Hypothalamus (tissue), 51 donors: Measurements from ENCODE around the gene TCF12.
A peak's percentile ranks its signal among the peaks of the same experiment; 100 is the strongest.
"Not testable (repeated sequence)": the region's sequence is repeated elsewhere in the genome, so short reads cannot be mapped to it uniquely, and the experiment has no call there.

Experiments
- DNase-seq, 51 donors: peaks; one replicate each; lab custom pipeline; 2025; lab: John Stamatoyannopoulos, UW

TCF12 gene

DNA sequence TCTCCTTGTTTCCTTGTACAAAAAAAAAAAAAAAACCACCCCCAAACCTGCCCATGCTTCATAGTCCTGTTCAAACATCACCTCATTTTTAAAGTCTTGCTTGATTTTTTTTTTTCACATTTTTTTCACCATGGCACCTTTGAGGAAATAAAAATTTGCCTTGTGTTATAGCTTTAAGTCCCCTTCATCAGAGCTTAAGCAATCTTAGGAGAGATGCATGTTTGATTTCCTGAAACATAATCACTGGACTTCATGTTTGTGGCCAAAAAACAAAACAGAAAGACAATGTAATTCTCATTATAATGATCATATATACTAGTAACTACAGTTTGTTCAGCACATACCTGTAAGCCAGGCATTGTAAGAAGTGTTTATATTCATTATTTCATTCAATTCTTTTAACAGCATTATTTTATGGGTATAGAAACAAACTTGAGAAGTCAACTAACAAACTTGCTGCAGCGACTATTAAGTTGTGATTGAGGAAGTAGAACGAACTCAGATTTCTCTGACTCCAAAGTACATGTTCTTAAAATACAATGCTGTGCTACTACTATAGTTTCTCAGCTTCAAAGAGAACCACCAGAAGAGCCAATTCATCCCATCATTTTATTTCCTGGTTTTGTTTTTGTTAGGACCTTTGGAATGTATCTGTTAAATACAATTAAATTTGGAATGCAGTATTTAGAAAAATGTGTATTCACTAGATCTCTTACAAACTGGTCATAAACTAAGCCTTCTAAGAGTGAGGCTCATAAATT is 203.8 kb downstream of the TCF12 start:
- DNase-seq = no peak

DNA sequence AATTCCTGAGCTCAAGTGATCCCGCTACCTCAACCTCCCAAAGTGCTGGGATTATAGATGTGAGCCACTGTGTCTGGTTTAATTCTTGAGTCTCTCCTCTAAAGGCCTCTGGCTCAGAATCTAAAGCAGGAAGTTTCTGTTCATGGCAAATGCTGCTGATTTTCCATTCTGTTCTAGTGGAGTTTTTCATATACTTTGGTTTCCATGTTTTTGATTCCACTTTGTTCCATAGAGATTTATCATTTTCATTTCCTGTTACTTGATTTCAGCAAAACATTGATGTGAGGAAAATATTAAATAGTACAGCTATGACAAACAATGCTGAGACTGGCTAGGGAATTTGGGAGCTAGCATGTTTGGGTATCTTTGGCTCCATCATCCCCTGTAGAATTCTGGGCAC is 205.6 kb downstream of the TCF12 start:
- no peak for DNase-seq

DNA sequence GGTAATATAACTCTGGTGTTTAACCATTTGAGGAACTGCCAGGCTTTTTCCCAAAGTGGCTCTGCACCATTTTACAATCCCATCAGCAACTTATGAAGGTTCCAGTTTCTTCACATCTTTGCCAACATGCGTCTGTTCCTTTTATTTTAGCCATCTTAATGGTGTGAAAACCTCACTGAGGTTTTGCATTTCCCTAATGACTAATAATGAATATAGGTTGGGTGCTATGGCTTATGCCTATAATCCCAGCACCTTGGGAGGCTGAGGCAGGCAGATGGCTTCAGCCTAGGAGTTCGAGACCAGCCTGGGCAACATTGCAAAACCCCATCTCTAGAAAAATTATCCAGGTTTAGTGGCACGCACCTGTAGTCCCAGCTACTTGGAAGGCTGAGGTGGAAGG is 210.6 kb downstream of the TCF12 start:
- DNase-seq = no peak

DNA sequence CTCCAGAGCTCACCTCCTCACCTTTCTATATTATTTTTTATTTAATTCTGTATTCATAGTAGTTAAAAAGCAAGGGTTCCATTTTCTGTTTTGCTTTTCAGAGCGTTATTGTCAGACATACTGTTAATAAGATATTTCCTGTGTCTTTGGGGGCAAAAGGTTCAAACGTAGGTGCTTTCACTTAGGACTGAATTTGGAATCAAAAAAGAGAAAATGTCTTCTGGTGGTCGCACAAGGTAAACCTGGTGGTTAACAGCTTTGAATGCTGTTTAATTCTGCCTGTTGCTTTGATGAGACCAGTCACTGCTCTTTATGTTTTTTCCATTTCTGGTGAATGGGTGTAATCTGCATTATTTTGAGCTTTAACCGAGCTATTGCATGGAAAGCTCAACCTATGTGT is 212.5 kb downstream of the TCF12 start:
- DNase-seq = no peak

DNA sequence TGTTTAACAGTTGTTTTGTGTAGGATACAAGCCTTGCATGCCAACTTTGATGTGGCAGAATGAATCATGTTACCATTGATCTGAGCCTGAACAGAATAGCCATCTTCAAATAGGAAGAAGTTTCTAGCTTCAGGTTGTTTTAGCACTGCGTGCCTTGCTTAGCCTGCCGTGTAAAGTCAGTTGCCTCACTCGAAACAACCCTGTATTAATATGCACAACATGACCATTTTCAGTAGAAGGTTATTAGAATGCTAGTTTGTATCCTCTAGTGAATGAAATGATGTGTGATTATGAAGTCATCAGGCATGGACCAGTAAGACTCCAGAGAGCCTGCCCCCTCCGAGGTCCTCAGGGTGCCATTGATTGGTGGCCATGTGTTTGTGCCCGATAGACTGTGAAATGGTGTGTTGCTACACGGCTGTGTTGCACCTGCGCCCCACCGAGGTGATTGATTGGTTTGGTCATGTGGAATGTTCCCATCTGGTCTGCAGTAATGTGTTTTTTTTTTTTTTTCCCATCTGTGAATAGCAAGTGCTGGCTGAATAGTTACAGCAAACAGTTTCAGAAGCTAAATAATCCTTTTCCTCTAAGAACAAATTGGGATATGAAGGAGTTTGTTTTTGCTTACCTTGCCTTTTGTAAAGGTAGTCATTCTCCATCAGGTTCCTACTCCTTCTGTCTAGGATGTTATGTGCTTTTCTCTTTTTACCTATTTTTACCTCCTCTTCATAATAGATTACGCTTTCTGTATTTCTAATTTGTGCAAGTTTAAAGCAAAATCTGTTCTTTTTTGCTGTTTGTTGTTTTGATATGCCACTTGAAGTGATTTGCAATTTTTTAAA is 214.9 kb downstream of the TCF12 start:
- DNase-seq = peak in 24 of 51 donors; percentile 5 to 58 (median 21)

DNA sequence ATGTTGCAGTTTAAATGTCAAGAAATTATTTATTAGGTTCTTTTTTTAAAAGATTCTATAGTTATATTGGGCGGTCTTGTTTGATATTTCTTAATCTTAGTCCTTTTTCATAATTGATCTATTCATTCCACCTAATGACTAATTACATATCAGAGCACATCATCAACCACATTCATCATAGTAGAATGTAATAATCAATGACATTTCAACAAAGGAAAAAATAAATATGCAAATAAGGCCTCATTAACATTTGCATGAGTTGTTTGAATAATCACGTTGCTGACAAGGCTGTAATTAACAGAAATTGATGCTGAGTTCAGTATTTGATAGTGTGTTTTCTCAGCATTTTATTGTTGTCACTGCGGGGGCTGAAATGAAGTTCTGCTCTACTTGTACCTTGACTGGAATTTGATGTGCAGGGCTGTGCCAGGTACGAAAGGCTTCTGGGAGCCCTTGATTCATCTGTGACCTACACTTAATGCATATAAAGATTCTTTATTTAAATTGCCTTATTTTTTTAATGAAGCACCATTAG is 215.7 kb downstream of the TCF12 start:
- peak in 1 of 51 donors; percentile 16 for DNase-seq

DNA sequence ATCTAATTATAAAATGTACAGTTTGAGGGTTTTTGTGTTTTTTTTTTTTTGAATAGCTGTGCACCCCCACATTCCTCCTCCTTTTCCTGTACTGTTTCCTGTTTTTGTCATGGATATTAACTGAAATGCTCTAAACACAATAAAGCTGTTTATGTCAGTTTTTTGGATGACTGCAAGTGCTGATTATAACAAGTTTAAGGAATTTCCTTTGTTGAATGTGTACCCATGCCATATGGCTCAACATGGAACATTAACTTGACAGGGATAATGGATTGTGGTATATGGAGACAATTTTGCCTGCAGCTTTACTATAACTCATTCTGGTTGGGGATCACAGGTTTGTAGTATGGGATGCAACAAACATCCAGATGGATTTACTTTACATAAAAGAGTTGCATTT is 216.4 kb downstream of the TCF12 start:
- no peak for DNase-seq

DNA sequence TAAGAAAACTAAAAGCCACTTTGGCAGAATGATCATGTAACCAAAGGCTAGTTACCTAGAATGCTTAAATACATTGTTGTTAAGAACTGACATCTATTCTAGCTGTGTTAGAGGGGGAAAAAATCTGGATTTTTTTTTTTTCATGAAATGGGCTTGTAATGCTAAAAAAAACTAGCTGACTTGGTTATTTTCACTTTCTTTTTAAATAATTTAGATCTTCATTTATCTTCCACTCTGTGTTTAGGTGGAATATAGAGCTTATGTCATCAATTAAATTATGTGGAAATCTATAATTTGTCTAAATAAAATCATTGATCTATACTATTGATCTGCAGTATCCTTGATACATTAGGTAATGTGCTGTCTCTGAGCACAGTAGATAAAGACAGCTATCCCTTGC is 217.4 kb downstream of the TCF12 start:
- no peak for DNase-seq

DNA sequence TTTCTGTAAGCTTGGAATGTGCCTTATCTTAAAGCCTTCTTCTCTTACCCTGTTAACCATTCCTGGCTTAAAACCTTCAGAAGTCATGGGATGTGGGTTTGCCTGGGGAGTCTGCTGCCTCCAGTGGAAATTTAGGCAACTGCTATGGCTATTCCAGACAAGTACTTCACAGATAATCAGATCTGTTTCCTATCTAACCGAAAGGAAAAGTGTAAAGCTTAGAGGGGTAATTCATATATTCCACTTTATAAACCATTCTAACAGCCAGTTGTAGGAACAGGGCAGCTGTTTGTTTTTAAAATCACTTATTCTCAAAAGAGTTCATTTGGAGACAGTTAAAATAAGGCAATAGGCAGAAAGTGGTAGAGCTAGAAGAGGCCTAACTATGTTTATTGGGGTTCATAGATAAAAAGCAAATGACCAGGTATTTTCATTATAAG is 219.9 kb downstream of the TCF12 start:
- peak in 10 of 51 donors; percentile 4 to 42 (median 20) for DNase-seq

DNA sequence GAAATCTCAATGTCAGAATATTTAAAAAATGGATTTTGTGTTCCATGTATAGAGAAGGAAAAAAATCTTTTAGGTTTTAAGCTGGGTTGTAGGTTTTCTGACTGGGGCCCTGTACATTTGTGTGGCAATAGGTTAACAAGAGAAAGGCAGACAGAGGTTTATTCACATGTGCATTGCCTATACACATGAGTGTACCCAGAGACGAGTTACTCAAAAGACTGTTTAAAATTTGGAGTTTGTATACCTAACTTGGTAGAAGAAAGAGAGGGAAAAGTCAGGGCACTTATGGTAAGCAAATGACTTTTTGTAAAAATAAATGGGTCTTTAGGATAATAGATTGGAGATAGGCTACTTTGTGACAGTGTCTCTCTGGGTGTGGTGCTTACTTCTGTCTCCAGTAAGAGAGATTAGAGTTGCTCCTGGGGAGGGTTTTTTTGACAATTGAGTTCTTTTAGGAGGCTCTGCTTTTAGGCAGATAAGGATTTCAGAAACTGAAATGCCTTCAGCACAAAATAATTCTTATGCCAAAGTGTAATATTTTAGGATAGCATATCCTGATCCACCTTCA is 225.2 kb downstream of the TCF12 start:
- DNase-seq = no peak

DNA sequence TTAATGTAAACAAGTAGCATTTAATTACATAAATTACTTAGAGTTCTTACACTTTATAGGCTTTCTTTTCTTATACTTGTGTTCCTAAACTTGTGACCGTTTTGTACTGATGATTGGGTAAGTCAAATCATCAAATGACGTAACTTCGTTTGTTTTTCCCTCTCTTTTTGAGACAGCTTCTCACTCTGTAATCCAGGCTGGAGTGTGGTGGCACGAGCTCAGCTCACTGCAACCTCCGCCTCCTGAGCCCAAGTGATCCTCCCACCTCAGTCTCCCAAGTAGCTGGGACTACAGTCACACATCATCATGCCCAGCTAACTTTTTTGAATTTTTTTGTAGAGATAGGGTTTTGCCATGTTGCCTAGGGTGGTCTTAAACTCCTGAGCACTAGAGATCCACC is 226.0 kb downstream of the TCF12 start:
- no peak for DNase-seq

DNA sequence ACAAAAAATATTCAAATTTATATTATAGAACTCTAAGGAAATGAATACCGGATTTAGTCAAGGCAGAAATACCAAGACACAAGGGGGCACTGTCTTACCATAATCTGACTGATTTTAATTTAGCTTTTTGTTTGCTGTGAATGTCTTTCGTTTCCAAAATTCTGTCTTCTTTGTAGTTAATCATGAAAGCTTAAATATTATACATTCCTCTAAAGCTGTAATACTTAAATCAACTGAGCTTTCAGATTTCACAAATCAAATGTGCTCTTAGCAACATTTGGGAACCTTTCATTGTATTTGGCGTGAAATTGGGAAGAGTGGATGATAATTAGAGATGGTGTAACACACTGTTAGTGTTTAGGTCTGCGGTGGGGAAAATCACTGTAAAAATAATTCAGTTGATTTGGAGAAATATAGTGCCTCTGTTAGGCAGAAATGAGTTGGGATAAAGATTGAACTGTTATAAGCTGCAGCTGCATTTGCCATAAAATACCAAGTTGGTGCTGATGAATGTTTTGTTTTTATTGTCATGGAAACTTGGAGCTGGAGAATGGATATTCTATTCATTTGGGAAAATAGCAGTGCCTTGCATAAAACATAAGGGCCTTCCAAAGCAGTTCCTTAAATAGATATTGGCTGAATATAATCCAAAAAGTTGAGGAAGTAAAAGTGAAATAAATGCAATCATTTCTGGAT is 228.2 kb downstream of the TCF12 start:
- peak in 1 of 51 donors; percentile 75 for DNase-seq

DNA sequence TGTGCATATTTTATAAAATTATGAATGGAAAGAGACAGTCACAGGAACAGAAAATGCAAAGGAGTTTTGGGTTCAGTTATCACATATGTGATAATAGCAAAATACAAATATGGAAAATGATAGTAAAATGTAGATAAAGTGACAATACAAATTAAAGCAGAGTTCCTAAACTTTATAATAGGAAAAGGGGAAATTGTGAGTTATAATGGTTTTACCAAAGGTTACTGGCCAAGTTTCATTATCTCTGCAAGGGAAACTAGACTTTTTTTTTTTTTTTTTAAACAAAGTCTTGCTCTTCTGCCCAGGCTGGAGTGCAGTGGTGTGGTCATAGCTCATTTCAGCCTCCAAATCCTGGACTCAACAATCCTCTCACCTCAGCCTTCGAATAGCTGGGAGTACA is 229.2 kb downstream of the TCF12 start:
- DNase-seq = no peak

DNA sequence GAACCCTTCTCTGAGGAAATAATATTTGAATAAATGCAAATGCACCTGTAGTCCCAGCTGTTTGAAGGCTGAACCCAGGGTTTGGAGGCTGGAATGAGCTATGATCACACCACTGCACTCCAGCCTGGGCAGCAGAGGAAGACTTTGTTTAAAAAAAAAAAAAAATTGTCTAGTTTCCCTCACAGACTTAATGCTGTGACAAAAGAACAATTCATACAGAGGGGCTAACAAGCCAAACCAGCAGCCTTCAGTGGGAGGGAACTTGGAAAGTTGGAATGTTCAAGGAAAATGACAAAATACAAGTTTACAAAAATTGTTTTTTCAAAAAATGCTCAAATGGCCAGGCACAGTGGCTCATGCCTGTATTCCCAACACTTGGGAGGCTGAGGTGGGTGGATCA is 229.8 kb downstream of the TCF12 start:
- no peak for DNase-seq

DNA sequence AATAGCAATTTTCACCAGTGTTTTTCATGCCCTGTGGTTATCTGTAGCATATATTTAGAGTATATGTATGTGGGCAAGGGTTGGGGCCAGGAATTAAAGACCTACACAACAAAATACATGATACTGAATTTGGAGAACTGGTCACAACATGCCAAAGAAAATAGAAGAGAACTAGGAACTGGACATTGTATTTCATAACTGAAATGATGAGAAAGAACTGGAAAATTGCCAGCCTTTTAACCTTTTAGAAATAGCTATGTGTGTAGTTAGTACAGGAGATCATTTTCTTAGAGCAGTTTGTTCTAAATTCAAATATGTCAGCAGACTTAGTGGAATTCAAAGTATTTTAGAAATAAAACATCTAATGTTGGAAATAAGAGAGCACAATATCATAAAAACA is 230.8 kb downstream of the TCF12 start:
- no peak for DNase-seq

DNA sequence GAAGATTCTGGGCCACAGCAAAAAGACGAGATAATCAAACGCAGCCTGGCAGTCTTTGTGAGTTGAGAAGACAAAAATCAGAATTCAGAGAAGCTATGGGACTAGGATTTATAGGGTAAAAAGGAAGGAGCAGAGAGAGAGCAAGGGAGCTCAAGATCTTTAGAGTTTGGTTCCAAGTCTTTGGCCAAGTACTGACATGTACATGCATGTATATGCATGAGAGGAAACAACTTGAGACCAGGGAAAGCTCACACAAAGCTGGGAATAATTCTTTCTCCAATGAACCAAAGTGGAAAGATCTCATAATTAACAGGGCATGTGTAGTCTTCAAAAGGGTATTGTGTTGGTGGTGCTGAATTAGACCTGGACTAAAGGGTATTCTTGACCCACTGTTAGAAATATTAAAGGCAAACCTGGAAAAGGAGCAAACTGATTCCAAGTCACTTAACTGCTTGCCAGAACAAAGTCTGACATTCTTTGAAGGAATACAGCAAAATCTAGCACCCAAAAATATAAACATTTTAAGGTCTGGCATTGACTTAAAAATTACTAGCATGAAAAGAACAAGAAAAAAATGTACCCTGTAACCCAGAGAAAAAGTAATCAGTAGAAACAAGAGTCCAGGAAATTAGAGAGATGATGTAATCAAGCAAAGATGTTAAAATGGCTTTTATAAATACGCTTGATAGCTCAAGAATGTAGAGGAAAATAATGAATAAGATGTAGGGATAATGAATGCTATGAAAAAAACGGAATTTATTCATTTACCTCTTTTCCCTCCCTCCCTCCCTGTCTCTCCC is 231.8 kb downstream of the TCF12 start:
- DNase-seq = no peak

DNA sequence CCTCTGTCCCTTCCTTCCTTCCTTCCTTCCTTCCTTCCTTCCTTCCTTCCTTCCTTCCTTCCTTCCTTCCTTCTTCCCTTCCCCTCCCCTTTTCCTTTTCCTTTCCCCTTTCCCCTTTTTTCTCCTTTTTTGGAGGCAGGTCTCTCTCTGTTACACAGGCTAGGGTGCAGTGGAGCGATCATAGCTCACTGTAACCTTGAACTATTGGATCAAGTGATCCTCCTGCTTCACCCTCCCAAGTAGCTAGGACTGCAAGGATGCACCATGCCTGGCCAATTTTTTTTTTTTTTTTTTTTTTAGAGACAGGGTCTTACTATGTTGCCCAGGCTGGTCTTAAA is 232.4 kb downstream of the TCF12 start:
- not testable (repeated sequence) for DNase-seq

DNA sequence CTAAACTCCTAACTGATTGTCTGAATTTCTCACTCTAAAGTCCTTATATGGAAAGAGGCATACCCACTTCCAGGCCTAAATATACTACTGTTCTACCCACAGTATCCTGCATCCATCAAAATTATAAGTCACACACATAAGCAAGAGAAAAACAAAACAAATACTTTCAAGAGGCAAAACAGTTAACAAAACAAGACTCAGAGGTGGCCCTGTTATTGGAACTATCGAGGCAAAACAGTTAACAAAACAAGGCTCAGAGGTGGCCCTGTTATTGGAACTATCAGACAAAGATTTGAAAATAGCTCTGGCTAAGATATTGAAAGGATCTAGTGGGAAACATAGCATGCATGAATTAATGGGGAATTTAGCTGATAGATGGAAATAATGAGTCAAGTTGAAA is 233.7 kb downstream of the TCF12 start:
- no peak for DNase-seq

DNA sequence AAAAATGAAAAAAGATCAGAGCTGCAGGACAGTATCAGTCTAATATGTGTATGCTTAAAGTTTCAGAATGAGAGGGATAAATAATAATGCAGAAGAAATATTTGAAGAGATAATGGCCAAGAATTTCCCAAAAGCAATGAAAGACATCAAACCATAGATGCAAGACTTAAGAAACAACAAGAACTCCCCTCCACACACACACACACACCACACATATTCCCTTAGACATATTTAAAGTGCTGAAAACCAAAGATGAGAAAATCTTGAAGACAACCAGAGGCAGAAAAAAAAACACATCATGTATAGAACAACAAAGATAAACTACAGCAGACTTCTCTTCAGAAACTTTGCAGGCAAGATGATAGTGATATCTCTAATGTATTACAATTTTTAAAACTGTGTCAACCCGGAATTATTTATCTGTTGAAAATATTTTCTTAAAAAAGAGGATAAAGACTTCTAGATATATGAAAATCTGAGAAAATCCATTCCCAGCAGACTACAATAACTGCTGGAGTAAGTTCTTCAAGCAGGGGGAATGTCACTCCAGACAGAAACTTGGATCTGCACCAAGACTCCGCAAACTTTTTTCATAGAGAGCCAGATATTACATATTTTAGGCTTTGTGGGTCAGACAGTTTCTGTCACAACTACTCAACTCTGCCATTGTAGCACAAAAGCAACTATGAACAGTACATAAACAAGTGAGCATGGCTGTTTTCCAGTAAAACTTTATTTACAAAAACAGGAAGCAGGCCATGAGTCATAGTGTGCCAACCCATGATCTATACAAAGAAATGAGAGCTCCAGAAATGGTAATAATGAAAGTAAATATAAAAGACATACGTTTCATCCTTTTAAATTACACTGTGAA is 234.5 kb downstream of the TCF12 start:
- no peak for DNase-seq
